NCI-H2196 (cell line): Measurements from ENCODE around the gene NUP210L.

Experiments
- DNase-seq: peaks from one replicate; lab custom pipeline; 2025; ENCODE audit not compliant: unreplicated experiment; lab: John Stamatoyannopoulos, UW

NUP210L gene

DNA sequence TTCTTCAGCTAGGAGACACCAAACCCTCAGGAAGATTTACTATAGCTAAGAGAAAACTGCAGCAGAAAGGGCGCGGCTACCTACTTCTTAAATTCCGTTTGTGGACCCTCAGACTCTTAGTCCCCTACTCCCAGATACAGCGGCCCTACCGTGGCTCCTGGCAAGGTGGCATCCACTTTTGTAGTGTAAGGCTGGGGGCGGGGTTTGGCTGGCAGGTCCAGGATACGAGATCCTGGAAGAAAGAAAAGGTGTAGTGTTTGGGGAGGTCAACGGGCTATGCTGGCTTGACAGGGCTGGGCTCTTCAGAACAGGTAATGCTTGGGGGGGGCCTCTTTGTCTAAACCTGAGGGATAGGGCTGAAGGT, 186.9 kb downstream of the NUP210L start:
- peak; percentile 51 for DNase-seq

DNA sequence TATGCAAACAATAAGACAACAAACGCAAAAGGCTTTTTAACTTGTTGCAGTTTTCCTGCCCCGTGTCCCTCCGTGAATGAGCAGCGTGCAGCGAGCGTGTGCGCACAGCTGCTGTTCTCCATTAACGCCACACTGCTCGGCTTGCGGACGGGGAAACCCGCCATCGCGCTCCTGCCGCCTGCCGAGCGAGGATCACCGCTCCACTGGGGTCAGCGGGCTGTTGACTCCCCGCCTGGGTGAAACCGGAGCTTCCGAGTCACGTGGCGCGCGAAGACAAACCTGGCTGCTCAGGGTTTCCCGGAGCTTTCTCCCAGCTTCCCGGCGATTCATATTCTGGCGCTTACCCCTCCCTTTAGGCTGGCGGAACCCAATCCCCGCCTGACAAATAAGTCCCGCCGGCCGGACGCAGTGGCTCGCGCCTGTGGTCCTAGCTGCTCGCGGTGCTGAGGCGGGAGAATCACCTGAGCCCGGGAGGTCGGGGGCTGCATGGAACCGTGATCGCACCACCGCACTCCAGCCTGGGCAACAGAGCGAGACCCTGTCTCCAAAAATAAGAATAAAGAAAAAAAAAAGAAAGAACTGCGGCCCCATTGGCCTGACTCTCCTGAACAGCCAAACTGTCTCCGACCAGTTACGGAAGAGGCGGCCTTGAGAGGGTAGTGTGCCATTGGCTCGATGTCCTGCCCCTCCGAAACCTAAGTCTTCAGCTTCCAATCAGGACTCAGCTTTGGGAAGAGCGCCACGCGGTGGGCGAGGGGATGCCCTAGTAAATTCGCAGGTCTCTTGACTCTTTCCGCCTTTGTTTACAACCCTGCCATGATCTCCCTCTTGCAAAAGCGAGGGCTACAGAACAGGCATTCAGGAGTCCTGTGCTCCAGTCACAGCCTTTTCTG, 187.5 kb downstream of the NUP210L start, which contains the start of gene CREB3L4:
Gene CREB3L4, plus strand, starts transcription at position 796 of the 893 bp plus-strand sequence. CDS start 624 bp downstream, outside the sequence.
- peak; percentile 95 for DNase-seq

DNA sequence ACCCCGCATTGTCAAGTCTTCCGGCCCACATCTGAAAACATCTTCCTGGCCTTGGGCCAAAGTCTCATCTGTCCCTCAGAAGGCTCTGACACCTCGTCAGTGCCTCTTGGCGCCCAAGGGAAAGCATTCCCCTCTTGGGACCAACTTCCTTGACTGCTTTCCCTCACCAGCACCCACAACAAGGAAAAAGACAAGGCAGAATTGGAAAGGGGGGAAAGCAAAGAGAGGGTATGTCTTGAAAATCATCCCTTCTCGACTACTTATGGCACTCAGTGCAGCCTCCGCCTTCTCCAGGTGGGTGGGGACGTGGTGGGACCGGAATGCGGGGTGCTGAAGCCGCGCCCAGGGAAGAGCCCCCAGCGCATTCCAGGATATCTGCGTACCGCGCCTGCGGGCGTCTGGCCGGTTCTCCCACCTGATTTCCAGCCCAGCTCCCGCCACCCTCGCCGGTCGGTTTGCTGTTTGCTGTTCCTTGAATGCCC, 191.0 kb downstream of the NUP210L start:
- no peak for DNase-seq

DNA sequence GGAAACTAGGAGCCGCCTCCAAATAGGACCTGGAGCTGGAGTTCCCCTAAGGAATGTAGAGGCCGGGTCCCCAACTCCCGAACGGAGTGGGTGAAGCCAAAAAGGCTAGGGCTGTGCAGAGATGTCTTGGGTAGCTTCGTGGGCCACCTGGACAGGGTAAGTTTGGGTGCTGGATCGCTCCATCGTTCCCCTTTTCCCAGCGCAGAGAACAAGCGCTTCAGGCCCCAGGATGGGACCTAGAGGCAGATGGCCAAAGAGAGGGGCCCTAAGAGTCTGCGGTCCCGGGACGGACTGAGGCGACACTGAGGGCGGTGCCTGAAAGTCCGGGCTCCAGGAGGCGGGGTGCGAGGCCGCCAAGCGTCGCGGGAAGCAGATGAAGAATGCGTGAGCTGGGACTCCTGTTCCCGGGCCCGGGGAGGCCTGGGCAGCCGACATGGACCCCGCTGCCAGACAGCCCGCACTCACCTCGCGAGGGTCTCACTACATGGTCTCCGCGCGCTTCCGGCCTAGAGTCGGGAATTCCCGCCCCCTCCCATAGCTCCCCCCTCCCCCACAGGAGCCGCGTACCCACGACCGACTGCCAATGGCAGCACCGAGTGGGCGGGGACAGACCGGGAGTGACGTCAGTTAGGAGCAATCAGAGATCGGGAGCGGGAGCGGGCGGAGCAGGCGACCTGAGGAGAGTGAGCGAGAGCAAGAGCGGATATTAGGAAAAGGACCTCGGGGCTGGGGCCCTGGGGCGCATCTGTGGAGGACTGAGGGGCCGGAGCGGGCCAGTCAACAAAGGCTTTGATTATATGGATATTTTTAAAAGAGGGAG, 191.6 kb downstream of the NUP210L start, which contains the start of gene SLC39A1:
Gene SLC39A1, minus strand, starts transcription at position 508 of the 820 bp plus-strand sequence. CDS start 822 bp downstream, outside the sequence.
- peak; percentile 98 for DNase-seq

DNA sequence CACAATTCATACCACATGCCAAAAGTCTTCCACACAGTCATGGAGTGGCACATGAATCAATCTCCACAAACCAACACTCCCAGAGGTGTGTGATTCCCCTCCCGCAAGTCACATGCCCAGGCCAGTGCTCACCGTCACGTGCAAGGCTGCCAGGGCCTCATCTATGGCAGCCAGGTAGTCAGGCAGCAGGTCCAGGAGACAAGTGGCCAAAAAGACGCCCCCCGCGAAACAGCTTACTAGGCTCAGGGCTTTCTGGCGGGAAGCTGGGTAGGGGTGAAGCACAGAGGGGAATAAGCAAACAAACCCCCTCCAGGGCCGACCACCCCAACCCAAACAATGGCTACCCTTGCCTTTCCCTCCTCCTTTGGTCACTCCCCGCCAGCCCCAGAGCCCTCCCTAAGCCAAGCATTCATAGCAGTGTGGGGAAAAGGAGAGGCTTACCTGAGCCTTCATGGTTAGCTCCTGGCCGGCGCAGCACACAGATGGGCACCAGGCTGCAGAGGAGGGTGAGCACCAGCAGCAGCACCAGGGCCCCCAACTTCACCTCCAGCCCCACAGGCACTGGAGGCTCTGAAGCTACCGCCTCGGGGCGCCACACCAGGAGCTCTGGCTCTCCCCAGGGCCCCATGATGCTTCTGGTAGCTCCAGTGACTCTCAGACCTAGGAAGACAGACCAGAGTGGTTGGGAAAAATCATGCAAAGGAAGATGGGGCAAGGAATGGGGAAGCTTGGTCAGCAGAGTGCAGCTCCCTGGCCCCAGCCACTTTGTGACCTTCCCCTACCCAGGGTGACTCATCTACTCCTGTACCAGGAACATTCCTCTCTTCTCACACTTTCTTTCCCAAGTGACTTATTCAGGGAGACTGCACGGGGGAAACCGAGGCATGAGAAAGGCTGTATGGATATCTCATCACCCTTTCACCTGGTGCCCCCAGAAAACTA, 192.5 kb downstream of the NUP210L start:
- DNase-seq, result no peak

DNA sequence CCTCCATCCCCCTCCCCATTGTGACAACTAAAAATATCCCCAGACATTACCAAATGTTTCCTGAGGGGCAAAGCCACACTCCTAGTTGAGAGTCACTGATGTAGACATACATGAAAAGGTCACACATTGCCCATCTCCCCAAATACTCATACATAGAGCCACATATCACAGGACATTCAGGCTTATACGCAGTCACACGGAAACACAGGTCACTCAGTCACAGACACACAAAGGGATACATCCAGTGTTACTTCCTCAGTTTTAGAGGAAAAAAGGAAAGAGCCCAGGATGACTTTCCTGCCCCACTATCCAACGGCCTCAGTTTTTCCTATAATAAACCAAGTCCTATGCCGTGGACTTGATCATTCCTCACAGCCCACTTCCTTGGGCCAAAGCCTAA, 193.5 kb downstream of the NUP210L start:
- no peak for DNase-seq

DNA sequence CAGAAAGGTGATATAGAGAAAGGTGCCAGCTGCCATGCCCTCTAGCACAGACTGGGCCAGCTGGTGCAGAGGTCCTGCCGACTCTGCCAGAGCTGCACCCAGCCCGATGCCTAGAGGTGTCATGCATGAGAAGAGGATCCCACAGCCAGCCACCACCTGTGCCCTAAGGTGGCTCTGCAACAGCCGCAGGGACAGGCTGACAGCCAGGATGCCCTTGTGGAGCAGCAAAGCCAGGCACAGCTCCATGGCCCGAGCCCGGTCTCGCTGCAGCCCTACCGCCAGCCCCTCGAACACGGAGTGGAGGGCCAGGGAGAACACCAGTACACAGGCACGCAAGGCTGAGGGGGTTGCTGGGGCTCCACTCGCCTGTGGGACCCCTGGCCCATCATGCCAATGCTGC, 194.7 kb downstream of the NUP210L start:
- no peak for DNase-seq

DNA sequence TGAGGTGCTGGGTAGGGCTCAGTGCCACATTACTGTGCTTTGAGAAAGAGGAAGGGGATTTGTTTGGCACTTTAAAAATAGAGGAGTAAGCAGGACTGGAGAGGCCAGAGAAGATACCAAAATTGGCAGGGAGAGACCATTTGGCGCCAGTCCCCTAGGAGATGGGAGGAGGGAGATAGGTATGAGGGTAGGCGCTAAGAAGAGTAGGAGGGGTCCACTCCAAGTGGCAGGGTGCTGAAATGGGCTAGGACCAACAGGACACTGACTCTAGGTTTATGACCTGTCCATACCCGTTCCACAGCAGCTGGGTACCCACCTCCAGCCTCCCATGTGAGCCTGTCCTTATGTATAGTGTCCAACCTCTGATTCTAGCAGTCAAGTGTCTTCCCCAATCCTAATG, 195.4 kb downstream of the NUP210L start:
- DNase-seq, result no peak

DNA sequence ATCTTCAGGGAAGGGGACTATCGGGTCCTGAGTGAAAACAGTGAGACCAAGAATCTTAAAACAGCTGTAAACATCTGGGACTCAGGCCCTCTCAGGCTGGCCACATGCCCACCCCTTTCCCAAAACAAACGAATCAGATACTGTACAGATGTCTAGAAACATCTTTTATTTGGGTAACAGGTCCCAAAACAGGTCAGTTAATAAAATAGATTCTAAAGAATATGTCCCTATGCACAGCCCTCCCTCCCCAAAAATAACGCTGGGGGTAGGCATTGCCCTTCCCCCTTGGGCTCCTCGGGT, 196.0 kb downstream of the NUP210L start:
- DNase-seq, result no peak

DNA sequence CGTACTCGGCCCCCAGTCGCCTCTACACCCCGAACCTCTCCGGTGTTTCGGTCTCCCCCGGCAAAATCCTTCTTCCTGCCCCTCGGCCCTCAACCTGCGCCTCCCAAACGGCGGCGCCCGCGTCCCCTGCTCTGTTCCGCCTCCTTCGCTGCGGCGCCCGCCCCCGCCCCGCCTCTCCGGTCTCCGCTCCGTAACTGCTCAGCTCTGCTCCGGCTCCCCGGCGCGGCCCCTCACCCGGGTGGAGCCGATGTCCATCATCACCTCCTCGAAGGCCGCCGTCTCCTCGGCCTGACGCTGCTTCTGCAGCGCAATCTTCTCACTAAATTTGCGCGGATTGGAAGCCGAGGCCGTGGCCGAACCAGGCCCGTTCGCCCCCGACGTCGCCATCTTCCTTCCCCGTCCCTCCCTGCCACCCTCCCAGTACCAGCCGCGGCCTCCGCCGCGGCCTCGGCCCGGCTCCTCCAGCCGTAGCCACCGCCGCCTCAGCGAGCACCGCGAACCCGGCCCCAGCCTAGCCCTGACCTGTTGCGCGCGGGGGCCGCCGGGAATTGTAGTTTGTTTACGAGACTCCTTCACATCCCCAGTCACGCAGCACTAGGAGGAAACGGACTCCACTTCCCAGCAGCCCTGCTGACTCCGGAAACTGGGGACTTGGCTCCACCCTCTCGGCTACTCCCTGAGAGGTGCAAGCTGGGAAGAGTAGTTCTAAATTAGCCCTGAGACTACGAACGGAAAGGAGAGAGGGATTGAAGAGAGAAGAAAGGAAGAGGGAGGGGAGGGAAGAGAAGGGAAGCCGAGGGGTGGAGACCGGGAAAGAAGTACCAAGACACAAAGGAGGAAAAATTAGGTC, 196.5 kb downstream of the NUP210L start, which contains the start of gene CRTC2:
Gene CRTC2, minus strand, starts transcription at position 502 of the 850 bp plus-strand sequence. Its CDS starts 115 bp downstream, at position 387.
- peak; percentile 98 for DNase-seq

DNA sequence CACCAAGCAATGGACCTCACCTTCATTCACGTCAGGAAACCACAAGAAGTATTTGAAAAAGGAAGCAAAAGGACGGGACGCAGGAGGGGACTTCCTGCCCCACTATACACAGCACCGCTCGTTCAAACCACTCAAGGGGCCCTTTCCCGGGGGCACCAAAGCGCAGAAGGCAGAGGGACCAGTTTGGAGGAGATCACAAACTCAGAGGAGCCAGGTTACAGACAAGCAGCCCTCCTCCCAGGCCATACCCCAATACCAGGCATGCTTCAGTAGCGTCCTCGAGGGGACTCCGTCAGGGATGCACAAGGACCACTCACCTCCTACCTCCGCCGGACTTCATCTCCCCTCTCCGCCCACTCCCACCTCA, 197.1 kb downstream of the NUP210L start:
- DNase-seq, result no peak

DNA sequence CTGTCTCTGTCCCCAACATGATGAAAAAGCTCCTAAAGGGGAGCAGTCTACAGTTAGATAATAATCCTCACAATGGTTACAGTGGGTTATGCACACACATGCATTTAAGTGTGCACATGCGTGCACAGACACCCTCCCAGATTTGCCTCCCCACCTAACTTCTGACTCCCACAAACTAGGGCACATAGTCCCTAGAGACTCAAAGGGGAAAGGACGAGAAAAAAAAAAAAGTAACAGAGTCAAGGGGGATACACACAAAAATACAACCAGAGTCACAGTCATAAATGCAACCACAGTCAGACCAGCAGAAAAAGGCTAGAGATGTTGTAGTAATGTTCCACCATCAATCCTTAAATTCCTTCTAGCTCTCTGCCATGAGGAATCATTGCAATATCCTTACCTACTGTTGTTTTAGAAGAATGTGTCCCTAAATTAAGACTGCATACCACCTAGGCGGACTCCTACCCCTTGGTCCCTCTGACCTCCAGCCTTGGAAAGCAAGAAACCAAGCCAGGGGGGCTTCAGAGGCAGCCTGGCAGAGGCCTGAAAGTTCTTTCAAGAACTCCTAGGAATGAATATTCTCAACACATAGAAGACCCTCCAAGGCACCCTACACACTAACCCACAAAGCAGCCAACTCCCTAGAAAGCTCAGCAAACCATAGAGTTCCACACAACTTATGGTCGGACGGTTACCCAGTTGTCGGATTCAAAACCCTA, 197.7 kb downstream of the NUP210L start:
- no peak for DNase-seq

DNA sequence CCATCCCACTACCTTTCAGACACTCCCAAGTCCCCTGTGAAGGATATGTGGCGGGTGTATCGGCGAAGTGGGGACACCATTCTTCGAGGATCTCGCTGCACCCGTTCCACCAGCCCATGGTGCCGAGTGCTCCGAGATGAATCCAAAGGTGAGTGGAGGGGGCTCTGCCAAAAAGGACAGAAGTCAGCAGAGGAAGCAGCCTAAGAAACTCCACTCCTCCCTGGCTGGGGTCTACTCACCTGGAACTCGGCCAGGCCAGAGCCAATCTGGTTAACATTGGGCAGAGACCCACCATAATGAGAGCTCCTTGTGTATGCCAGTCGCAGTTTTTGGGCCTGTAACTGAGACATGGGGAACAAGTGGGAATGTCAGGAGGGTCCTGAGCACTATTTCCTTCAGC, 200.0 kb downstream of the NUP210L start:
- DNase-seq, result no peak

DNA sequence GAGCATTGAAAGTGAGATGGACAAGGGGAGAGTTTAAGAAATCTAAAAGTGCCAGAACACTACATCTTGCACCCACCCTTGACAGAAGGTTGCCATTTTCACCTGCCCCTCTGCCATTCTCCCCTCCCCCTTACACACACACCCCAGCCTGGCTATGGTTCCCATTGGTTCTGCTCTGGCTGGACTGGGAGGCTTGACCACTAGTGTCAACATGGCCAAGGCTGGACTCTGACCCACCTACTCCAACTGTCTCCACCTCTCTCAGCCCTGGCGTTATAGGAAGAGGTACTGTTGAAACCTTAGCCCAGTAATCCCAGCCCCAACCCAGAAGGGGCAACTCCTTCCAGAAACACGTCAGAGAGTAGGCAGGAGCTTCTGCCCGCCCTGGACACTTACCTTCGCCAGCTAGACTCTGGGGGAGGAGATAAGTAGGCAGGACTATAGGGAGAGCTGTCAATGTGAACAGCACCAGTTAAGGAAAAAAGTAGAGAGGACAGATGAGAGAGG, 201.0 kb downstream of the NUP210L start:
- DNase-seq, result no peak

DNA sequence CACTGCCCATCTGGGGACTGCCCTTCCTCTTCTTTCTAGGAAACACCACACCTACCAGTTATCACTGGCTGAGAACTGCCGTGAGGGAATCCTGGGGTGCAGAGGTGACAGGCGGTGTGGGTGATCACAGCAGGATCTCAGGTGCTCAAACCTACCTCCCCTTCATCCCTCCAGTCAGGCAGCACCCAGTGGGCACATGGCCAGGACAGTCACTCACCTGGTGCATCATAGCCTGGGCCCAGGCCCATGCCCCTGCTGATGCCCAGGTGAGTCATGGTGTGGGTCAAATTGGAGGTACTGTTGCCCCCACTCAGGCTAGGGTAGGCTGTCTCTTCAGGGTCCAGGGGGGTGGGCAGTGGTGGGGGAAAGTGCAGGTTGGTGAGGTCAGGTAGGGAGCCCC, 203.1 kb downstream of the NUP210L start:
- DNase-seq, result no peak

DNA sequence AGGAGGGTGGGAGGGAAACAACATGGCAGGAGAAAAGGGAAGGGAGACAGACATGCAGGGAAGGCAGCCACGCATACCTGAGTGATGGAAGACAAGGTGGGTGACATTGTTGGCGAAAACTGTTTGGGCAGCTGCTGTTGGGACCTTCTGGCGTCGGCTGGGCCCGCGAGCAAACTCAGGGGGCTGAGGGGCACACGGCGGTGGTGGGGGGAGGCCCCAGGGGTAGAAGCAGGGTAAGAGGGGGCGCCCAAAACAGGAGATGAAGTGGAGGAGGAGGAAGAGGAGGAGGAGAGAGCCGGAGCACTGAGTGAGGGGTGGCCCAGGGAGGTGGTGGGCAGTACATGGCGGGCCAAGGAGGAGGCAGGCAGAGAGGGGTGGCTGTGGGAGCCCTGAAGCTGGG, 203.7 kb downstream of the NUP210L start:
- no peak for DNase-seq

DNA sequence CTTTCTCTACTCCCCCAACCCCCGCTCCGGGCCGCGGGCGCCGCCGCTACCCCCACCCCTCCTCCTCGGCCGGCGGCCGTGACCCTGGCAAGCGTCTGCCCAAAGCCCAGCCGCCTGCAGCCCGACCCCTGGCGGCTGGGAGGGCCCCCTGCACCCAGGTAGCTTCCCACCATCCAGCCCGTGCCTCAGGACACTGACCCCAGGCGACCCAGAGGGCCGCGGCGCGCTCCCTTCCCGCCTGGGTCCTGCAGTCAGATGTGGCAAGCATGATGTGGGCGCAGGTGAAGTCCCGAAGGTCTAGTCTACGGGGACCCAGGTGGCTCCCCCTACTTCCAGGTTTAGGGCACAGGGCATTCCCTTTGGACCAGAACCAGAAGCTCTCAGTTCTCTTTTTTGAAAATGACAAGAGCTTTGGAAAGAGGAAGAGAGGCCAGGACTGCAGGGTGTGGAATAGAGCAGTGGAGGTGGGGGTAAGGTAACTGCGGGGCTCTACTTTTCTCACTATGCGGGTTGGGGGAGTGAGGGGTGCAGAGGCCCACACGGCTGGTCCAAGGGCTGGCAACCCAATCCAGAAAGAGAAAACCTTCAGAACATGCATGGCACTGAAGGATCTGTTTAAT, 208.1 kb downstream of the NUP210L start, which contains the start of gene DENND4B:
Gene DENND4B, minus strand, starts transcription at position 97 of the 620 bp plus-strand sequence. CDS start 2,344 bp downstream, outside the sequence.
- DNase-seq, result peak; percentile 85
